ENCODE data around the gene RGS2.

RGS2 gene

GRCh38 chr1:192830595-192831246 is 21.9 kb downstream of the RGS2 start:
- DNase-seq (ENCODE audit: low read depth, low spot score) = no peak

DNA sequence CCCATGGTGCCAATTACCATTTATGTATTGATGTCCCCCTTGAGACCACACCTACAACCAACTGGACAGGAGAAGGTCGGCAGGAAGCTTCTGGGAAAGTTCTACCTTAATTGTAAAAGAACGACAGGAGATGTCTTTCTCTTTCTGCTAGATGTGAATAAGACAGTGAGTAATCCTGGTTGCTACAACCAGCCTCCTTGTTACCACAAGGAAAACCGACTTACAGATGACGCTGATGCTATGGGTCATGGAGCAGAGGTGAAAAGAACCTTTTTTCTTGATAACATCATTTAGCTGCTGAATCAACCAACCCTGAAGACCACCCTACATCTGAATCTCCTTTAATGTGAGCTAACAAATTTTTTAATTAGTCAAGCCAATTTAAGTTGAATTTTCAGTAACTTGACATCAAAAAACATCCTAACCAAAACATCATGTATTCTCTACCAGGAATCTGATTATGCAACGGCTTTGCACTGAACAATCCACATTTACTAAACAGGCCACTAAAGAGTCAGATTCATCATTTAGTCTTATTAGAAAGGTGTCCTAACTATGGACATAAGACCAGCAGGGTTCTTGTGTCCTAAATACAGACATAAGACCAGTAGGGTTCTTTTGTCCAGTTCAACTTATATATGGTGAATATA is 23.0 kb downstream of the RGS2 start:
- DNase-seq (ENCODE audit: low read depth, low spot score) = no peak

- DNase-seq (ENCODE audit: low read depth, low spot score) = no peak
These were observed 23.7 kb downstream of the RGS2 start for GRCh38 chr1:192832492-192832891.

GRCh38 chr1:192835116-192835515 is 26.3 kb downstream of the RGS2 start:
- DNase-seq (ENCODE audit: low read depth, low spot score) = no peak

DNA sequence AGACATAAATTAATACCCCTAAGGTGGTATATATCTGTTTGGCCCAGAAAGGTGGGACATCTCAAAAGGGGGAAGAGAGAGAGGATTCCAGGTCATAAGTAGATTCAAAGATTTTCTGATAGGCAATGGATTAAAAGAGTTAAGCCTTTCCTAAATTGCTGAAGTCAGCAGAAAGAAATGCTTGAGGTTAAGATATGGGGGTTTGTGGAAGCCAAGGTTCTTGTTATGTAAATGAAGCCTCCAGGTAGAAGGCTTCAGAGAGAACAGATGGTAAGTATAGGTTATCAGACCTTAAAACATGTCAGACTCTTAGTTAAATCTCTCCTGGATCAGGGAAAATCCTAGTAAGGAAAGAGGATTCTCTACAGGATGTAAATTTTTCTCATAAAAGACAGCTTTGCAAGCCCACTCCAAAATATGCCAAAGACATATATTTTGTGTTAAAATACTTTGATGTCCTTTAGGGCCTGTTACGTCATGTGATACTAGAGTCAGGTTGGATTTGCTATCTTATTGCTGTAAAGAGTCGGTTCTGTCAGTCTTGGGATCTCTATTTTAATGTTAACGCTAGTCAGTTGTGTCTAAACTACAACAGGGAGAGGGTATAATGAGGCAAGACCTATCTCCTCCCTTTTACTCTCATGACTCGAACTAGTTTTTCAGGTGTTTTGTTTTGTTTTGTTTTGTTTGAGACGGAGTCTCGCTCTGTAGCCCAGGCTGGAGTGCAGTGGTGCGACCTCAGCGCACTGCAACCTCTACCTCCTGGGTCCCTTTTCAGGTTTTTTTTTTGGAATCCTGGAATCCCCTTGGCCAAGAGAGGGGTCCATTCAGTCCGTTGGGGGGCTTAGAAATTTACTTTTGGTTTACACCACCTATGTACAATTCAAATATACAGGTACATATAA is 30.6 kb downstream of the RGS2 start:
- no peak for DNase-seq (ENCODE audit: low read depth, low spot score)

GRCh38 chr1:192844360-192844759 is 35.5 kb downstream of the RGS2 start:
- DNase-seq (ENCODE audit: low read depth, low spot score) = no peak

DNA sequence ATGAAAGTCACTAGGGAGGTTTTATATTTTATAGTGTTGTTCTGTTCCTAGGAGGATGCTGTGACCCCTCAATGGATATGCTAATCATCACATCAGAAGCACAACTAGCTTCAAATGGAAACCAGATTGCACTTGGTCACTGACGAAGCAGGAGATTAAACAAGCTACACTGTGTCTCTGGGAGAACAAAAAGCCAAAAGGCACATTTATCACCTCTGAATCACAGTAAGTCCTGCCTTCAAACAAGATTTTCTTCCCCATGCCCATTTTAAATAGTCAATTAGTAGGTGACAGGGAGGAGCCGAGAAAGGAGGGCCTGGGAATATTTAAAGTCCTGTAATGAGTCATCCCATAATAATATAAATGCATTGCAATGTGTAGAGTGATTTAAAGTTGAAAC is 38.1 kb downstream of the RGS2 start:
- no peak for DNase-seq (ENCODE audit: low read depth, low spot score)

GRCh38 chr1:192849011-192849410 is 40.2 kb downstream of the RGS2 start:
- DNase-seq (ENCODE audit: low read depth, low spot score) = no peak

DNA sequence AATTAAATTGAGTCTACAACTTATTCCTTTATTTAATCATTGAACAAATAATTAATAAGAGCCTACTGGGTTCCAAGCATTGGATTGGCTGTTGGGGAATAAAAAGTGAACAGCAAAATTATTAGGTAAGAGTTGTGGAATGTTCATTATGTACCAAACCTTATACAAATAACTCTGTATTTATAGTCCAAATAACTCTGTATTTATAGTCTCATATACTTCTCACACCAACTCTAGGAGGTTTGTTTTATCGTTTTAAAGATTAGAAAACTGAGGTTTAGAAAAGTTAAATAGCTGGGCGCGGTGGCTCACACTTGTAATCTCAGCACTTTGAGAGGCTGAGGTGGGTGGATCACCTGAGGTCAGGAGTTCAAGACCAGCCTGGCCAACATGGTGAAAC is 40.6 kb downstream of the RGS2 start:
- DNase-seq (ENCODE audit: low read depth, low spot score) = no peak

DNA sequence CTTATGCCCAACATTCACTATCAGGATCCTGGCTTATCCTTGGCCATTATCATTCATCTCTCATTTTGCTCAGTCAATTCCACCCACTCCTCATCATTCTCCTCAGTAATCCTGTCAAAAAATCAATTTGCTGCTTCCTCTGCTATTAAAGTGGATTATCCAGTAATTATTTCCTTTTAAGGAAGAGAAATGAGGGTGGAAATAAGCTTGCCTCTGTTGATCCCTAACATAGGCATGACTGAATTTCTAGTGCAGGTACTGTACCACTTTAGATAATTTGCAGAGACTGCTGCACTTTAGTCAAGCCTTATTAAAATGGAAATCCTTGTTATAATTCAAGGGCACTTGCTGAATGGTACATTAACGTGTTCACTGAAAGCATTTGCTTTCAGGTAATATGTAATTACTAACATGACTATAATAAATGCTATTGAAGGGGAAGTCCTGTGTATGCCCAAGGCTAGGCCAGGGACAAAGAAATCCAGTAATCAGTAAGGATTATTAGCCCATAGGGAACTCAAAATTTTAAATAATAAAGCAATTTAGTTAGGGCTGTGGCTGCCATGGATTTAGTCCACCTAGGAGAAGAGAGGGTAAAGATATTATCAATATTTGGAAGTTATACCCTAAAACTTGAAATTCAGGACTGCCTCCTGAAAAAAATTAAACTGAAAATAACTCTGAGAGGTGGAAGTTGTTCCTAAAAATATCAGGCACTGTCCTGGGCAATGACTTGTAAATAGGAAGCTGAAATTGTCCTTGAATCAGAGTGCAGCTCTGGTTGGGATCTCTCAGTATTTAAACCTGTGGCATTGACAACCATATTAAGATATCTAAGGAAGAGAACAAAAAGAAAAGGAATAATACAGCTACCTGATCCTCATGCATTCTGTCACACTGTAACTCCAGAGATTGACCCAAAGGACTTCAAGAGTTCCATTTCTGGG is 43.4 kb downstream of the RGS2 start:
- no peak for DNase-seq (ENCODE audit: low read depth, low spot score)

DNA sequence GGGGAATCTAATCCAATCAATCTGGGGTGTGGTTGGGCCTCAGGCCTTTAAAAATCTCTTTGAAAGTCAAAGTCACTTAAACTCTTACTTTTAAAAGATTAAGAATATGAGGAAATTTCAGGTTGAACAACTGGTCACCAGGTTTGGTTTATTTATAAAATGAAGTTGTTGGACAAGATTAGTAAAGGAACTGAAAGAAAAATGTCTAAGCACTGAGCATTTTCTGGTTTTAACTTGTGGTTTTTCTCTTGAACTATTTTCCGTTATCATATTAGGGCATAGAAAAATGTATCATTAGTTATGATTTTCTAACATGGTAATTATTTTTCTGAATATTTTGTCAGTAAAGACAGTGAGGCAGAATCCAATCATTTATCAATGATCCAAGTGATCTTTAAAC is 49.6 kb downstream of the RGS2 start:
- no peak for DNase-seq (ENCODE audit: low read depth, low spot score)

DNA sequence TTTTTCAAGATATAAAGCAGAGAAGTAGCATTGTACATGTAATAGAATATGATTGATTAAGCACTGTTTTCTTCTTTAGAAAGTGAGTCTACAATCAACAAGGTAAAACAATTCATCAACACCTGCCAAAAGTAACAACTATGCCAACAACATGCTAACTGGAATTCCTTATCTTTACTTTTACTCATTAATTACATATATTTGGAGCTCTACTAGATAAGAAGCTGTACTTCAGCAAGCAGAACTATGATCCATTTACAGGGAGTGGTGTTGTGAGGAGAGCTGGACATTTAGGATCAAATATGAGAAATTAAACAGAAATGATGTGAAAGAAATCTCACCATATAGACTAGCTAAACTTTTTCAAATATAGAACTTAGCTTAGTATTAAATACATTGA is 51.0 kb downstream of the RGS2 start:
- DNase-seq (ENCODE audit: low read depth, low spot score) = no peak

GRCh38 chr1:192860478-192861185 is 51.8 kb downstream of the RGS2 start:
- DNase-seq (ENCODE audit: low read depth, low spot score) = no peak

GRCh38 chr1:192861860-192862259 is 53.0 kb downstream of the RGS2 start:
- DNase-seq (ENCODE audit: low read depth, low spot score) = no peak
